Body of pancreas (tissue), 4 donors: Measurements from ENCODE around the gene IFIT1B.

Experiments
- POLR2A ChIP-seq, 3 donors: fragments of 450-650 bp; IDR thresholded peaks; one replicate each; pipeline ENCODE4 v1.6.1; 2016; ENCODE audit warnings: antibody characterized with exemption in 3 of 3, mild to moderate bottlenecking in 2 of 3
- TF ChIP-seq, protein P1 (sequence below), 7 experiments: fragments of 450-650 bp in 4 of 7; fragments of 200-600 bp in 3 of 7; sonication (generic) in 3 of 7; IDR thresholded peaks; one replicate each; pipeline ENCODE4 v1.5.1; 2016 to 2019; ENCODE audit warnings: antibody characterized with exemption in 7 of 7

DNA sequence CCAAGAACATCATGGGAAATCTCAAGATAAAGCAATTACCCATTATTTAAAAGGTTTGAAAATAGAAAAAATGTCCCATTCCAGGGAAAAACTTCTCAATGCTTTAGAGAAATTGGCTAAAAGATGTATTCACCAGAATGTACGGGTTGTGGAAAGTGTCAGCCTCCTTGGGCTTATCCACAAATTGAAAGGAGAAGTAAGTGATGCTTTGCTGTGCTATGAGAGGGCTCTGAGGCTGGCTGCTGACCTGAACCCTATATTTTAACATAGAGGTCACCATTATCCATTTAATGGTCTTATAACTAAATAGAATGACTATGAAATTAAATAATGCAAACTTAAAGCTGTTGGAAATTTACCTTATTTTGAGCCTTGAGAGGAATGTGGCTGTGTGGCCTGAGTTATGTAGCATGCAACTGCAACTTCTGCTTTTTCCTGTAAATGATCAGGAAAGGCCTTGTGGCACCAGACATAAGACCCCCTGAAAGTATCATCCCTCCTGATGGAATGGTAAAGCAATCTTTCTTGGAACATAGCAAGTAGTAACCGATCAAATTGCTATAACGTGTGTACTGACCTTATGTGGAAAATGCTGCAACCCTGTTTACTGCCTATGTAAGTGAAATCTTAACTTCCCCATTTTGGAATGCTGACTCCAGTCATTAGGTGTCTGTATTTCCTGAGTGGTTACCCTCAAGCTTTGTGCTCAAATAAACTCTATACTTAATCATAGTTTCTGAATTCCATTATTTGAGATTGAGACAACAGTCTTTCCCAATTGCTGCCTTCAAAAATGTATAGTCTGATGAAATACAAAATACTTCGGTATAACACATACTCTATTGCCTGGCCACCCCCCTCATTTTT is 6.9 kb downstream of the IFIT1B start:
- TF ChIP-seq, protein P1, sequence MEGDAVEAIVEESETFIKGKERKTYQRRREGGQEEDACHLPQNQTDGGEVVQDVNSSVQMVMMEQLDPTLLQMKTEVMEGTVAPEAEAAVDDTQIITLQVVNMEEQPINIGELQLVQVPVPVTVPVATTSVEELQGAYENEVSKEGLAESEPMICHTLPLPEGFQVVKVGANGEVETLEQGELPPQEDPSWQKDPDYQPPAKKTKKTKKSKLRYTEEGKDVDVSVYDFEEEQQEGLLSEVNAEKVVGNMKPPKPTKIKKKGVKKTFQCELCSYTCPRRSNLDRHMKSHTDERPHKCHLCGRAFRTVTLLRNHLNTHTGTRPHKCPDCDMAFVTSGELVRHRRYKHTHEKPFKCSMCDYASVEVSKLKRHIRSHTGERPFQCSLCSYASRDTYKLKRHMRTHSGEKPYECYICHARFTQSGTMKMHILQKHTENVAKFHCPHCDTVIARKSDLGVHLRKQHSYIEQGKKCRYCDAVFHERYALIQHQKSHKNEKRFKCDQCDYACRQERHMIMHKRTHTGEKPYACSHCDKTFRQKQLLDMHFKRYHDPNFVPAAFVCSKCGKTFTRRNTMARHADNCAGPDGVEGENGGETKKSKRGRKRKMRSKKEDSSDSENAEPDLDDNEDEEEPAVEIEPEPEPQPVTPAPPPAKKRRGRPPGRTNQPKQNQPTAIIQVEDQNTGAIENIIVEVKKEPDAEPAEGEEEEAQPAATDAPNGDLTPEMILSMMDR (IDR thresholded peaks at IDR 0.05) = no peak
- no peak for TF ChIP-seq POLR2A (IDR thresholded peaks at IDR 0.05)
